Limb (tissue), 2 donors: ENCODE measurements around the gene DLG1.

ENCODE experiments used
- DNase-seq, 2 donors: peaks; one replicate each; pipeline ENCODE4 v3.0.0-alpha.2; 2016; ENCODE audit errors: extremely low spot score in 2 of 2

Gene DLG1

DNA sequence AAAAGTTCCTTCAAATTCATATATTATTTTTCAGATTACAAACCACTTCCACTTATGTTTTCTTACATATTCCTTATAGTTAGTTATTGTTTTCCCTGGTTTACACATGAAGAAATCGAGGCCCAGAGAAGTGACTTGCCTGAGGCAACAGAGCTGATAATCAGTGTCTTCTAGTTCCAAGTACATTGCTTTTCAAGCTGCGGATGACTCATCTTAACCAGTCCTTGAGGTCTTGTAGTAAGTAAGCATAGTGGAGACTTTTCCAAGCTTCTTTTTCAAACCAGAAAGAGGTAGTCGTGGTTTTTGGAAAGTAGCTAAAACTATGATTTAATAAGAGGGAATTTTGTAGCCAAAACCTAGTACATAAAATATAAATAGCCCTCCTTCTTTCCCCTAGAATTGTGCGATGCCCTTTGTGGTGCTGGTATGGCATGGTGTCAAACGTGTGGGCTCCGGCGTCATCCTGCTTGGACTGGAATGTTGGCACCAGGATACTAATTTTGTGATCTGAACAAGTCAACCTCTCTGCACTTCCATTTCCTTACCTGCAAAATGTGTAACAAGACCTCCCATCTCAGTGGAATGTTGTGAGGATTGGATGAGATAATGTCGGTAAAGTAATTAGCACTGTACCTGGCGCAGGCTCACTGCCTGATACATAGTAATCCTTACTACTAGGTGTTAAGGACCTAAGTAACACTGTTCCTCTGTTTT, 19.0 kb upstream of the DLG1 start:
- DNase-seq, result peak in 1 of 2 donors; percentile 45

- DNase-seq, result no peak
Measured at GRCh38 chr3:197312431-197312830, 14.0 kb upstream of the DLG1 start.

DNA sequence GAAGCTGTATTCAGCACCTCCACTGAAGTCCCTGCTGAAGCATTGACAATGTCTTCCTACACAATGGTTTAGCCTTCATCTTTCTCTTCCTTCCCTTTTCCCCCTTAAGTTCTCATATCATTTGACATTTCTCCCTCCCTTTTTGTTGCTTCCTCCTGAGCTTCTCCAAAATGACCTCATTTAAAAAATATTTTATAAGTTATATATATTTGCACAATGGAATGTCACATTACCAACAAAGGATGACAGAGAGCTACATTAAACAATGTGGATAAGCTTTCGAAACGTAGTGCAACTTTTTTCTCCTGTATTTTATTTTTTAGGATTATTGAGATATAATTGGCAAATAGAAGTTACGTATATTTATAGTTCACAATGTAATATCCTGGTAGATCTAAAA, 13.2 kb upstream of the DLG1 start:
- no peak for DNase-seq

GRCh38 chr3:197309528-197310361, 11.3 kb upstream of the DLG1 start:
- no peak for DNase-seq

GRCh38 chr3:197308591-197308990, 10.2 kb upstream of the DLG1 start:
- peak in 1 of 2 donors; percentile 13 for DNase-seq

DNA sequence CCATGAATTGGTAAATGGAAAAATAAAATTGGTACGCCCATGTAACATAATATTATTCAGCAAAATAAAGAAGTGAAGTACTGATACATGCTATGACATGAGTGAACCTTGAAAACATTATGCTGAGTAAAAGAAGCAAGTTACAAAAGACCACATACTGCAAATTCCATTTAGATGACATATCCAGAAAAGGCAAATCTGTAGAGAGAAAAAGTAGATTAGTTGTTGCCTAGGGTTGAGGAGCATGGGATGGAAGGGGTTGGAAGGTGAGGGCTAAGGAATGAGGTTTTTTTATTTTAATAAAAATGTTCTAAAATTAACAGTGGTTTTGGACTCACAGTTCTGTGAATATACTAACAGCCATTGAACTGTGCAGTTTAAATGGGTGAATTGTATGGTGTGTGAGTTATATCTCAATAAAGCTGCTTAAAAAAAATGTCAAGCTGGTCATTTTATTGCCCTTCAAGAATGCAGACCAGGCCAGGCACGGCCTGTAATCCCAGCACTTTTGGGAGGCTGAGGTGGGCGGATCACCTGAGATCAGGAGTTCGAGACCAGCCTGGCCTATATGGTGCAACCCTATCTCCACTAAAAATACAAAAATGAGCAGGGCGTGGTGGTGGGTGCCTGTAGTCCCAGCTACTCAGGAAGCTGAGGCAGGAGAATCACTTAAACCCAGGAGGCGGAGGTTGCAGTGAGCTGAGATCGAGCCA, 8.1 kb upstream of the DLG1 start:
- DNase-seq, result peak in 1 of 2 donors; percentile 21

GRCh38 chr3:197305854-197306253, 7.4 kb upstream of the DLG1 start:
- DNase-seq, result no peak

- no peak for DNase-seq
Measured at GRCh38 chr3:197303452-197303851, 5.0 kb upstream of the DLG1 start.

DNA sequence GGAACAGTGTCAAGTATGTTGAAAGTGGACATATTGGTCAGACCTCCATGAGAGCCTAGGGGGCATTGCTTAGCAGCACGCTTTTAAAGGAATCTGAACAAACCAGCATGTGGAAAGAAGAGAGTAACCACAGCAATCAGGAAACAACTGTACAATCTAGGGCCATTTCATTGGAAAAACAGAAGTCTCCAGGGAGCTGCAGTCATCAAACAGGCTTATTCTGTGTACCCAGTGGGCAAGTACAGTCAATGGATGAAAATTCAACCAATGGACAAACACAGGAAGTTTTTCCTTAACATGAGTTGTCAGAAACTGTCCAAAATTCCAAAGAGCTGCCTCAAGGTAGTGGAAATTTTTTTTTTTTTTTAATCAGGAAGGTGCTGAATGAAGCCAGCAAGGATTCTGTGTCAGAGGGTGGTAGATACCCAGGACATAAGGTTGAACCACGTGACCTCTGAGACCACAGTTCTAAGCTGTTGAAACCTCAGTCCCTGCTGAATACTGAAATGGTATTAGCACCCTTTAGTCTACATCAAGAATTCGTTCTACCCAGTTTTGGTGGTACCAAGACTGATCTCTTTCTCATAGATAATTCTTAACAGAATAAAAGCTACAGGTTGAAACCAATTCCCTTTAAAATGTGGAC, 4.4 kb upstream of the DLG1 start:
- DNase-seq, result no peak

DNA sequence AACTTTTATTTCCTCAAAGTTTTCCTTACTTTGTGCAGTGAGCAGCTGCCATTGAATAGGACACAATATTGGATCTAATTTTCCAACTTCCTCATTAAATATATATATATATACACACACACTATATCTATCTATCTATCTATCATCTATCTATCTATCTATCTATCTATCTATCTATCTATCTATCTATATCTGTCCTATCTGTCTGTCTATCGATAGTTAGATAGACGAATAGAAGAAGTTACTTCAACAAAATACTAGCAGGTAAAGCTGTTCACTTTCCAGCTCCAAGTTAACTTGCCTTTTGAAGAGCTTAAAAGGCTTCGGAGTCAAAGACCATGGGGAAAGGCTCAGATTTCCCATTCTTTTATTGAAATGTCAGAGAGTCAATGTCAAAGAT, 3.6 kb upstream of the DLG1 start:
- no peak for DNase-seq

GRCh38 chr3:197300361-197300760, 1.9 kb upstream of the DLG1 start:
- no peak for DNase-seq

DNA sequence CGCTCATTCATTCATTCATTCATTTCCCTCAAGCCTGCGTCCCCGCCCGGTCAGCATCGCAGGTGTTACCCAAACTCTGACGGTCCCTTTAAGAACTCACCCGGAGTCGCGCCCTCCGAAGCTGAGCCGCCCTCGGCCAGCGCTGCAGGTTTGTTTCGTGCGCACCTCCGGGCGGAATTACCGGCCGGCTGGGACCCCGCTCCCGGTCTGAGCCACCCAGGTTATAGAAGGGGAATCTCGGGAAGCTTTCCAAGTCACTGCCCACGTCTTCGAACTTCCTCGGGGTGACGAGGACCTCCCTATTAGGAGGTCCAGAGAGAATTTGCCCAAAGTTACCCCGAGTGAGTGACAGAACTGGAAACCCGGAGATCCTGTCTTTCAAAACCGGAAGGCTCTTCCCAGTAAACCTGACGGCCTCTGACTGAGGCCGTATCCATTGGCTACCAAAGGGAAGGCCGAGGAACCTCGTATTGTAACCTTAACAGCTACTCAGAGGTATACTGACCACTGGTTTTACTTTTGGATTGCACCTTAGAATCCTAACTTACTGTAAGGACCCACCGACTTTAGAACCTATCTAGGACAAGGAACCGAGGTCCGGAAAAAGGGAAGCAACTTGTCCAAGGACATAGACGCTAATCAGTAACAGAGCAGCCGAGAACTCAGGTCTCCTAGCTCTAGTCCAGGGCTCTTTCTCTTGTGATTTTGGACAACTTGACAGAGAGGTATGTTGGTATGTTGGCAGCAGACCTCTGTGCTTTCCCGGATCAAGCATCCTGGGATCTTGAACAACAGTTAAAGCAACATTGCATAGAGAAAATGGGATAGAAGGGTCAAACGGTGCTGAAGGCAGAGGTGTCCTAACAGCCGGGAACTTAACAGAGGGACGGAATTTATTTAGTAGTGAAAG, 788 bp upstream of the DLG1 start:
- peak in 1 of 2 donors; percentile 47 for DNase-seq

- peak; percentile 90 to 94 for DNase-seq
Measured at GRCh38 chr3:197297476-197298340, 704 bp downstream of the DLG1 start.

- DNase-seq, result no peak
Measured at GRCh38 chr3:197297002-197297401, 1.4 kb downstream of the DLG1 start.

DNA sequence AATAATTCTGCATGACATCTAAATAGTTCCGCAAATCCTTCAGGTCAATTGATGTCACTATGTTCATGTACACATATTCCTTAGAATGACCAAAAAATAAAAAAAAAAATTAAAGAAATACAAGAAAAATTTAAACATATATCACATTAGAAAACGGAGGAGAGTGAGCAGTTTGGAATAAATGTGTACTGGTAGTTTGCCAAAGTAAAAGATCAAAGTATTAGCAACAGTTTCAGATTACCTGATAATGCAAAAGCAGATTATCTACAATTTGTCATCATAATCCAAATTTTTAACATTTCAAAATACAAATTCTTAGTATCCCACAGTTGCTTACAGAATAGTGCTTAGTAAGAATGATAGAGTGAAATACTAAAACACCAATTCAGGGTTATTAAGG, 1.9 kb downstream of the DLG1 start:
- DNase-seq, result no peak

DNA sequence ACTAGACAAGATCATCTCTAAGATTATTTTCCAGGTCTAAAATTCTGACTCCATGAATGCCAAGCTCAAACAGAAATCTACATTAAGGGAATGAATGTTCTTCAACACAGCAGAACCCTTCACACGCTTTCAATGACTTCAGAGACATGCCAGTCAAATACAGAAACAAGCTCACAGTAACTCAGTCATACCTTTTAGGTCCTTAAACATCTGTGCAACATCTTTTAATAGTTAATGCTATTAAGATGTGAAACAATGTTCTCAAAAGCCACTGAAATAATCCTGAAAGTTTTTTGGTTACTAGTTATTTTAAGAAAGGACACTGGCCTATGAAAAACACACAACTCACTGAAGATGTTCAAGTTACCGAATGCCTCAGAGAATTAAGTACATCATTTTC, 2.5 kb downstream of the DLG1 start:
- DNase-seq, result no peak

- no peak for DNase-seq
Measured at GRCh38 chr3:197293605-197294237, 4.7 kb downstream of the DLG1 start.

DNA sequence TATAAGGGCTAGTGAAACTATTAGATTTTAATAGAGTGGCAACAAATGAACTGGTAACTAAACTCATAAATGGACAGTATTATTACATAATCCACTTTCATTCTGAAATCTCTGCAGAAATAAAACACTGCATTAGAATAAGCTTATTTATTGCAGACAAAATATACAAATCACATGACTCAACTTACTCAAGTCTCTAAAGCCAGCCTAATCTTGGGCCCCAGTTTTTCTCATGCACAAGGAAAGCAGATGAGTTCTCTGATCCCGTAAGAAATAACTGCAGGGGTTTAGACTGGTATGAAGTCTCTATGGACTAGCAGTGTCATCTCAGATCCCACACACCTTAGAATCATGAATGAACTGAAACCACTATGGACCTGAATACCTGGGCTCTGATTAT, 5.8 kb downstream of the DLG1 start:
- DNase-seq, result no peak

DNA sequence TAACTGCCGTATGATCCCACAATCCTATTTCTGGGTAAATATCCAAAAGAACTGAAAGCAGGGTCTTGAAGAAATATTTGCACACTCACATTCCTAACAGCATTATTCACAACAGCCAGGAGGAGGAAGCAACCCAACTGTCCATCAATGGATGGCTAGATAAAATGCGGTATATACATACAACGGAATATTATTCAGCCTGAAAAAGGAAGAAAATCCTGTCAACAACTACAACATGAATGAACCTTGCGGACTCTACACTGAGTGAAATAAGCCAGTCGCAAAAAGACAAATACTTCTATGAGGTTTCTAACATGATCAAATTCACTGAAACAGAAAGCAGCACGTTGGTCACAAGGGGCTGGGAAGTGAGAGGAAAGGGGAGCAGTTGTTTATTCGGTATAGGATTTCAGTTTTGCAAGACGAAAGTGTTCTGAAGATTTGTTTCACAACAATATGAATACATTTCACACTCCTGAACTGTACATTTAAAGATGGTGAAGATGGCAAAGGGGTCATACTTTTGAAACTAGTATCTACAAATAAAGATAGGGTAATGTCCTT, 6.2 kb downstream of the DLG1 start:
- no peak for DNase-seq
